Measurements from ENCODE around the gene IRAK1. TPM values are rescaled to one million over a fixed set of nuclear protein-coding genes. Genes with fewer than 3 reads are reported as not detected.

IRAK1 gene
- total and polyA plus RNA-seq, 2 of the 8 experiments (the other 6 are each of a cell fraction or from before 2014, with no cell fraction given), result 26.6 to 41.7 TPM

DNA sequence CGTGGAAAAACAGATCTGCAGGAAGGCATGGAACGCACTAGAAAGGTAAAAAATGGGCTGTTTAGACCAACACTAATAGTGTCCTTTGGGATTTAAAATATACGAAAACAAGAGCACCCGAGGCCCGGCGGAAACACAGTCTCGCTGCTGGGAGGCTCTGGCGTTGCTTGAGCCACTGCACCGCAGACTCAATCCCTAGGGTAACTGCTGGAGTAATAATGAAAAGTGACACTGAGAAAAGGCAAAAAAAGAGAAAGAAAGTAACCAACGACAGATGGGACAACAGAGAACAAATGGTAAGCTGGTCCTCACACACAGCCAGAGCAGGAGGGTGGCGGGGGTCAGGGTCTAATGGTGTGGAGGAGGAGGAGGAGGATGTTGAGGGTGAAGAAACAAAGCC, 15.4 kb downstream of the IRAK1 start:
- Histone ChIP-seq H2BK15ac (ENCODE audit: low read length) (no peak overlapping the region), H3K23ac (ENCODE audit: insufficient read length) (no peak overlapping the region), H3K36me3 (ENCODE audit: control insufficient read depth in 2 of 4, insufficient read depth in 4 of 4, low read length in 3 of 4) (no peaks in the 10 kb centered on the region), H3K56ac (replicated peaks; ENCODE audit: insufficient read length, low read depth, low read length) (no peak overlapping the region), H2AK5ac (ENCODE audit: low read depth, low read length) (no peak overlapping the region), H3K9me3 (ENCODE audit: insufficient read depth in 2 of 2, low read depth in 1 of 2, low read length in 1 of 2) (no peaks in the 10 kb centered on the region), H2AFZ (ENCODE audit: low read length) (no peak overlapping the region), H3K9ac (replicated peaks in 1 of 4; ENCODE audit: extremely low read depth in 1 of 4, low read depth in 3 of 4, low read length in 3 of 4) (no peak overlapping the region), H4K5ac (ENCODE audit: insufficient read length, low read depth, low read length) (no peak overlapping the region), H3K23me2 (ENCODE audit: low read depth, low read length) (no peaks in the 10 kb centered on the region), H3K4ac (replicated peaks; ENCODE audit: insufficient read length, low read depth, low read length) (no peak overlapping the region), H2BK120ac (replicated peaks; ENCODE audit: low read depth, low read length) (no peak overlapping the region), H3K18ac (ENCODE audit: extremely low read depth, low read length) (no peak overlapping the region), H2BK12ac (ENCODE audit: low read depth, low read length) (no peak overlapping the region), H4K8ac (ENCODE audit: extremely low read depth, insufficient read depth, low read length) (no peak overlapping the region), H3K27ac (ENCODE audit: low read depth, low read length) (no peak overlapping the region), H3K4me2 (ENCODE audit: insufficient read depth in 1 of 2, low read depth in 2 of 2, low read length in 2 of 2) (no peak overlapping the region), H3K79me2 (ENCODE audit: control insufficient read depth in 1 of 2, insufficient read depth in 2 of 2, low read length in 2 of 2) (no peaks in the 10 kb centered on the region), H2BK20ac (ENCODE audit: low read length) (no peak overlapping the region), H3K14ac (ENCODE audit: insufficient read length) (no peak overlapping the region), H2BK5ac (ENCODE audit: low read depth, low read length) (no peak overlapping the region), H3K27me3 (replicated peaks in 1 of 4; ENCODE audit: control insufficient read depth in 3 of 4, extremely low read depth in 1 of 4, insufficient read depth in 3 of 4, low read length in 3 of 4) (no peaks in the 10 kb centered on the region), H3K79me1 (ENCODE audit: low read depth, low read length) (no peaks in the 10 kb centered on the region), H4K20me1 (replicated peaks in 1 of 2; ENCODE audit: control insufficient read depth in 1 of 2, insufficient read depth in 2 of 2, low read length in 2 of 2) (no peaks in the 10 kb centered on the region), H3K4me1 (replicated peaks in 1 of 4; ENCODE audit: control insufficient read depth in 3 of 4, insufficient read depth in 4 of 4, low read length in 3 of 4) (peaks cover 0 to 8% (median 0%) of the 10 kb centered on the region in 4 experiments; a peak in 2 of 7 replicates), H4K91ac (replicated peaks; ENCODE audit: insufficient read length, low read length) (no peak overlapping the region), H3K4me3 (ENCODE audit: extremely low read depth in 1 of 4, insufficient read depth in 2 of 4, low read depth in 3 of 4, low read length in 4 of 4) (no peak overlapping the region)
- no peak for DNase-seq (ENCODE audit: low read depth in 1 of 2, low spot score in 2 of 2)
- ChIA-PET CTCF (ENCODE audit: partially characterized antibody) (interaction anchor here (0.7 kb wide), 1 partner anchor 9 kb away, joined by 4 read pairs; no protein-coding TSS in a partner anchor), POLR2A (ENCODE audit: partially characterized antibody) (interaction anchor here (1.6 to 1.7 kb wide), 2 partner anchors 9 to 14 kb away, joined by 5 to 6 read pairs; no protein-coding TSS in a partner anchor)
- WGBS, 2 experiments (ENCODE audit: extremely low coverage in 1 of 2, insufficient coverage in 1 of 2, insufficient read length in 1 of 2, insufficient replicate concordance in 2 of 2, low coverage in 1 of 2, low lambda C conversion rate in 2 of 2, missing lambda C conversion rate in 1 of 2), result 90% methylated on average over 10 of the region's 11 CpGs; no CpG with 5 or more reads in 1 of the 2 experiments
- TF ChIP-seq EP300 (IDR thresholded peaks at IDR 0.05; ENCODE audit: borderline replicate concordance in 1 of 2, low read depth in 2 of 2, low read length in 2 of 2), result no peak
- FAIRE-seq, result no peak
